Neural progenitor cell (in vitro differentiated cells): ENCODE results near the gene VAV3. TPM values are rescaled to one million over a fixed set of nuclear protein-coding genes. Genes with fewer than 3 reads are reported as not detected.

ENCODE experiments used
- DNase-seq: peaks from one replicate; pipeline ENCODE4 v3.0.0-alpha.2; 2016; ENCODE audit warnings: low spot score
- H2AFZ ChIP-seq: fragments of 200-600 bp; sonication (generic); replicated peaks from 2 replicates; pipeline ENCODE4 v1.6.1; 2016; ENCODE audit warnings: antibody characterized with exemption
- H3F3A ChIP-seq: fragments of 200-600 bp; sonication (generic); 2 replicates; pipeline ENCODE4 v1.6.1; 2016; ENCODE audit warnings: antibody characterized with exemption, low read depth
- H3K27ac ChIP-seq: fragments of 200-600 bp; sonication (generic); 2 replicates; pipeline ENCODE4 v1.5.1; 2016; ENCODE audit warnings: mild to moderate bottlenecking
- H3K27me3 ChIP-seq: fragments of 200-600 bp; sonication (generic); 2 replicates; pipeline ENCODE4 v1.6.1; 2016; ENCODE audit warnings: mild to moderate bottlenecking, moderate library complexity
- H3K36me3 ChIP-seq: fragments of 200-600 bp; sonication (generic); 2 replicates; pipeline ENCODE4 v1.5.1; 2016
- H3K4me1 ChIP-seq: fragments of 200-600 bp; sonication (generic); 2 replicates; pipeline ENCODE4 v1.6.1; 2016; ENCODE audit warnings: mixed run types
- H3K4me2 ChIP-seq: fragments of 200-600 bp; sonication (generic); 2 replicates; pipeline ENCODE4 v1.6.1; 2016
- H3K4me3 ChIP-seq: fragments of 200-600 bp; sonication (generic); 2 replicates; pipeline ENCODE4 v1.5.1; 2016
- H3K79me2 ChIP-seq: fragments of 200-600 bp; sonication (generic); 2 replicates; pipeline ENCODE4 v1.6.1; 2016; ENCODE audit warnings: low read depth
- H3K9ac ChIP-seq: fragments of 200-600 bp; sonication (generic); 2 replicates; pipeline ENCODE4 v1.6.1; 2016
- H3K9me3 ChIP-seq: fragments of 200-600 bp; sonication (generic); 2 replicates; pipeline ENCODE4 v1.5.1; 2016; ENCODE audit warnings: low read depth
- H4K20me1 ChIP-seq: fragments of 200-600 bp; sonication (generic); 2 replicates; pipeline ENCODE4 v1.6.1; 2016; ENCODE audit warnings: low read depth
- H3K27ac Mint-ChIP-seq: 3 replicates; pipeline ENCODE4 v1.8.0; 2021; ENCODE audit warnings: mixed read lengths
- H3K27me3 Mint-ChIP-seq: 2 replicates; pipeline ENCODE4 v1.8.0; 2022; ENCODE audit warnings: low read depth, mild to moderate bottlenecking, inconsistent platforms, moderate library complexity, mixed read lengths; ENCODE audit not compliant: insufficient read depth
- H3K36me3 Mint-ChIP-seq: 3 replicates; pipeline ENCODE4 v1.8.0; 2021; ENCODE audit warnings: mixed read lengths
- H3K4me1 Mint-ChIP-seq: 3 replicates; pipeline ENCODE4 v1.8.0; 2021; ENCODE audit warnings: mixed read lengths
- H3K4me3 Mint-ChIP-seq: 3 replicates; pipeline ENCODE4 v1.8.0; 2021; ENCODE audit warnings: mild to moderate bottlenecking, moderate library complexity, mixed read lengths
- H3K9me3 Mint-ChIP-seq: 3 replicates; pipeline ENCODE4 v1.8.0; 2020; ENCODE audit warnings: mixed read lengths
- EZH2 ChIP-seq: fragments of 200-600 bp; sonication (generic); IDR thresholded peaks from 2 replicates; pipeline ENCODE4 v1.6.1; 2017; ENCODE audit warnings: antibody characterized with exemption, mild to moderate bottlenecking, moderate library complexity
- EZH2phosphoT487 ChIP-seq: fragments of 200-600 bp; sonication (generic); IDR thresholded peaks from 2 replicates; pipeline ENCODE4 v1.6.1; 2017; ENCODE audit warnings: antibody characterized with exemption
- total RNA-seq: library from RNA; depleted of rRNA; stranded (reverse); fragments of >200 nt; gene quantifications from 2 replicates; pipeline ENCODE4 v1.2.3, GENCODE V29; 2015; ENCODE audit warnings: low replicate concordance
- TF ChIP-seq, protein P1 (sequence below): fragments of 200-600 bp; sonication (generic); IDR thresholded peaks from 2 replicates; pipeline ENCODE4 v1.5.1; 2017; ENCODE audit warnings: antibody characterized with exemption, mild to moderate bottlenecking

The VAV3 gene
- total RNA-seq, 1 donor from 2014 or later: 1.7 TPM

DNA sequence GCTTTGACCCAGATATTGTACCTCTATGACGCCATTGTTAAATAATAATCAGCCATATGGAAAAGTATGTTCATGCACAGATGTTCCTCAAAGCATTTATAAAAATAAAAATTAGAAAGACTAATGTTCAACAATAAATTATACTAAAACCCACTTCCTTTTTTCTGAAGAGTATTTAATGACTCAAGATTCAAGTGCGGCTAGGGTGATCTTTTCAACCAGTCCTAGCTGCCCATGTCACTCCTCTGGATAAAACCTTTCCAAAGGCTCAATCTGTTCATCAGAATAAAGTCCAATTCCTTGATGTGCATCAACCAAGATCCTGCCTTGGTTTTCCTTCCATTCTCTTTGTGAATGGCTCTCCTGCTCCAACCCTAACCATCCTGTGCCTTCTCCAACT is 292.0 kb downstream of the VAV3 start:
- H3K27ac ChIP-seq: no peak overlapping the region
- no peaks in the 10 kb centered on the region for H3K27me3 ChIP-seq
- H3K4me2 ChIP-seq: no peak overlapping the region
- Mint-ChIP-seq H3K4me3 (no peak overlapping the region), H3K36me3 (no peaks in the 10 kb centered on the region), H3K9me3 (peaks cover 2% of the 10 kb centered on the region), H3K27ac (no peak overlapping the region), H3K27me3 (peaks cover 2% of the 10 kb centered on the region), H3K4me1 (peaks cover 8% of the 10 kb centered on the region)
- H3K36me3 ChIP-seq: no peaks in the 10 kb centered on the region
- TF ChIP-seq EZH2phosphoT487 (no peak), EZH2 (no peak)
- TF ChIP-seq, protein P1, sequence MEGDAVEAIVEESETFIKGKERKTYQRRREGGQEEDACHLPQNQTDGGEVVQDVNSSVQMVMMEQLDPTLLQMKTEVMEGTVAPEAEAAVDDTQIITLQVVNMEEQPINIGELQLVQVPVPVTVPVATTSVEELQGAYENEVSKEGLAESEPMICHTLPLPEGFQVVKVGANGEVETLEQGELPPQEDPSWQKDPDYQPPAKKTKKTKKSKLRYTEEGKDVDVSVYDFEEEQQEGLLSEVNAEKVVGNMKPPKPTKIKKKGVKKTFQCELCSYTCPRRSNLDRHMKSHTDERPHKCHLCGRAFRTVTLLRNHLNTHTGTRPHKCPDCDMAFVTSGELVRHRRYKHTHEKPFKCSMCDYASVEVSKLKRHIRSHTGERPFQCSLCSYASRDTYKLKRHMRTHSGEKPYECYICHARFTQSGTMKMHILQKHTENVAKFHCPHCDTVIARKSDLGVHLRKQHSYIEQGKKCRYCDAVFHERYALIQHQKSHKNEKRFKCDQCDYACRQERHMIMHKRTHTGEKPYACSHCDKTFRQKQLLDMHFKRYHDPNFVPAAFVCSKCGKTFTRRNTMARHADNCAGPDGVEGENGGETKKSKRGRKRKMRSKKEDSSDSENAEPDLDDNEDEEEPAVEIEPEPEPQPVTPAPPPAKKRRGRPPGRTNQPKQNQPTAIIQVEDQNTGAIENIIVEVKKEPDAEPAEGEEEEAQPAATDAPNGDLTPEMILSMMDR: no peak
- H3F3A ChIP-seq: no peaks in the 10 kb centered on the region
- no peak overlapping the region for H3K9ac ChIP-seq
- H3K4me3 ChIP-seq: no peak overlapping the region
- no peaks in the 10 kb centered on the region for H4K20me1 ChIP-seq
- no peaks in the 10 kb centered on the region for H3K9me3 ChIP-seq
- DNase-seq: no peak
- H3K4me1 ChIP-seq: peaks cover 7% of the 10 kb centered on the region
- no peak overlapping the region for H2AFZ ChIP-seq
- H3K79me2 ChIP-seq: no peaks in the 10 kb centered on the region

DNA sequence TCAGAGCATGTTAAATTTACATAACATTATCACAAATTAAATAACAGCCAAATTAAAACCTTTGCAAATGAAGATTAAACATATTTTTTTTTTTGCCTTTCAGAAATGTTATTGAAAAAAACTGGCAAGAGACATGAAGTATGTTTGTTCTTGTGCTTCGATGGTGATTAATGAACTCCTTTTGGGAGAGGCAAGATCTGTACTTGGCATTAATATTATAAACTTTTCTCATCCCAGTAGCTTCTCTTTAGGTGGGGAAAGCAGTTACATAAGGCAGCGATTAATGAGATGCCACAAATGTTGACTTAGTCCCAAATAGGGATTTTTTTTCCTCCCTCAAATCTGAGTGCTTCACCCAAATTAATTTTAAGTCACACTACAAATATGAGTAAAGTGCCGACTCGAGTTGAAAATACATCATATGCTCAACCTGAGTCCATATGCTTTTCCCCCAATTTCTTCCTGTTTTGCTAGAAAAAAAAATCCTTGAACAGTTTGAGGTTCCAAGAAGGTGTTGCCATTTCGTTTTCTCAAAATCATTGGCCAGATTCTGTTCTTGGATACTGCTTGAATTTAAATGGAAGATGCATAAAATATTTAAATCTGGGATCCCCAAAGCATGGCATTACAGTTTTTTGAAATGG is 294.5 kb downstream of the VAV3 start:
- no peak overlapping the region for H3K4me3 ChIP-seq
- no peak overlapping the region for H3K27ac Mint-ChIP-seq
- H3K36me3 ChIP-seq: no peaks in the 10 kb centered on the region
- no peak overlapping the region for H3K27ac ChIP-seq
- no peak overlapping the region for H3K9ac ChIP-seq
- H3K4me2 ChIP-seq: no peak overlapping the region
- H3K27me3 ChIP-seq: no peaks in the 10 kb centered on the region
- no peaks in the 10 kb centered on the region for H3K27me3 Mint-ChIP-seq
- H3K9me3 ChIP-seq: no peaks in the 10 kb centered on the region
- H3K4me1 ChIP-seq: peaks cover 4% of the 10 kb centered on the region
- H4K20me1 ChIP-seq: no peaks in the 10 kb centered on the region
- H3K9me3 Mint-ChIP-seq: peaks cover 2% of the 10 kb centered on the region
- H3F3A ChIP-seq: no peaks in the 10 kb centered on the region
- no peak for TF ChIP-seq EZH2phosphoT487
- TF ChIP-seq, protein P1: no peak
- no peak overlapping the region for H2AFZ ChIP-seq
- peaks cover 6% of the 10 kb centered on the region for H3K4me1 Mint-ChIP-seq
- H3K4me3 Mint-ChIP-seq: no peak overlapping the region
- no peaks in the 10 kb centered on the region for H3K36me3 Mint-ChIP-seq
- H3K79me2 ChIP-seq: no peaks in the 10 kb centered on the region
- DNase-seq: no peak

DNA sequence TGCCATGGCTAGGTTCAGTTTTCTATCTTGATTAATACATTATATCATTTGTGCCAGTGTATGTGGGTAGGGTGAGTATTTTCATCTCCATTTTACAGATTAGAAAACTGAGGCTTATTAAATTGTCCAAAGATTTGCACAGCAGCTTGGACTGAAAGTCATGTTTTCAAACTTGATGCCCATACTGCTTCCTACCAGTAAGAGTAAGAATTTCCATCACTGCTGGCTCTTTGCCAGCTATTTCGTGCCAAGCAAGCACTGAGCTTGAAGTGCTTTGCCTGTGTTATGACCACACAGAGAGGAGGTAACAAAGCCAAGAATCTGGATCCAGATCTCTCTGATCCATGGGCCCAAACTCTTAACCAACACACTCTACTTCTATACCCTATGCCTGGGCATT is 295.0 kb downstream of the VAV3 start:
- Histone ChIP-seq H3K27ac (no peak overlapping the region), H3K79me2 (no peaks in the 10 kb centered on the region), H3K36me3 (no peaks in the 10 kb centered on the region), H3K4me1 (peaks cover 4% of the 10 kb centered on the region), H2AFZ (no peak overlapping the region), H3K4me2 (no peak overlapping the region), H3K27me3 (no peaks in the 10 kb centered on the region), H3F3A (no peaks in the 10 kb centered on the region), H3K9ac (no peak overlapping the region), H4K20me1 (no peaks in the 10 kb centered on the region), H3K4me3 (no peak overlapping the region), H3K9me3 (no peaks in the 10 kb centered on the region)
- Mint-ChIP-seq H3K27me3 (no peaks in the 10 kb centered on the region), H3K9me3 (no peaks in the 10 kb centered on the region), H3K27ac (no peak overlapping the region), H3K4me3 (no peak overlapping the region), H3K36me3 (no peaks in the 10 kb centered on the region), H3K4me1 (peaks cover 6% of the 10 kb centered on the region)
- DNase-seq: no peak
- TF ChIP-seq EZH2 (no peak), EZH2phosphoT487 (no peak)
- TF ChIP-seq, protein P1: no peak
